GM10266 (cell line): ENCODE results near the gene CABLES1.
"Not testable (repeated sequence)": the region's sequence is repeated elsewhere in the genome, so short reads cannot be mapped to it uniquely, and the experiment has no call there.

Experiments
- DNase-seq: peaks from one replicate; pipeline ENCODE4 v3.0.0; 2012; ENCODE audit errors: extremely low spot score
- TF ChIP-seq, protein P1 (sequence below): IDR thresholded peaks from 2 replicates; pipeline ENCODE4 v1.5.1; 2012; ENCODE audit warnings: mild to moderate bottlenecking, low read depth; ENCODE audit not compliant: control insufficient read depth, insufficient read depth; ENCODE audit errors: missing control alignments

Gene CABLES1

DNA sequence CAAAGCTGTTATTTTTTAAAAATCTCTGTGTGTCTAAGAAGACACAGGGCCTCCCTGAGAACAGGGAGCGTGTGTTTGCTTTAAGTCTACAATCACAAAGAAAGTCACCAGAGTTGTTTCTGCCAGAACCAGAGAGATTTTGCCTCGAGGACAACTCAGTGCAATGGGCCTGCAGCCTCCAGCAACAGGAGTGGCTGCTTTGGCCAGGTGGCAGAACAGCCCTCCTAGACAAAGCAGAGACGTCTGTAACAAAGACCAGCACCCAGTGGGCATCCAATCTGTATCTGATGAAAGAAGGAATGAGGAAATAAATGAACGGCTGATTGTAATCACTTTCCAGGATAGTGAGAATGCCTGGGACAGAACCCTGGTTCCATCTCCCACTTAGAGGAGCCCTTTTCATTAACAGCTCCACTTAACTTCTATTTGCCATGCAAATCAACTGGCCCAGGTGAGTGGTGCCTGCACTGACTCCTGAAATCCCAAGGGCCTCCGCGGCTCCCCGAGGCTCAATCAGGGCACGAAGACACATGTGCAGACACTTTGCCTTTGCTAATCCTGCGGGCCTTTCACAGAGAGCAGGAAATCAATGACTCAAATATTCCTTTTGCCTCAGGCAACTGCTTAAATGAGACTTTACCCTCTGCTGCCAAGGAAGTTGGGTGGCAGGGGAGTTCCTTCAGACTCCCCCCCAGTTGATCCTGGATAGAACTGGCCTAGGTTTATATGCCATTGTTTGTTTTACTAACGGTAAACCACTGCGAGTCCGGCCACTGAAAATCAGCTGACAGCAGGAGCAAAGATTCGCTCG lies 146.5 kb downstream of the CABLES1 start:
- no peak for DNase-seq
- TF ChIP-seq, protein P1, sequence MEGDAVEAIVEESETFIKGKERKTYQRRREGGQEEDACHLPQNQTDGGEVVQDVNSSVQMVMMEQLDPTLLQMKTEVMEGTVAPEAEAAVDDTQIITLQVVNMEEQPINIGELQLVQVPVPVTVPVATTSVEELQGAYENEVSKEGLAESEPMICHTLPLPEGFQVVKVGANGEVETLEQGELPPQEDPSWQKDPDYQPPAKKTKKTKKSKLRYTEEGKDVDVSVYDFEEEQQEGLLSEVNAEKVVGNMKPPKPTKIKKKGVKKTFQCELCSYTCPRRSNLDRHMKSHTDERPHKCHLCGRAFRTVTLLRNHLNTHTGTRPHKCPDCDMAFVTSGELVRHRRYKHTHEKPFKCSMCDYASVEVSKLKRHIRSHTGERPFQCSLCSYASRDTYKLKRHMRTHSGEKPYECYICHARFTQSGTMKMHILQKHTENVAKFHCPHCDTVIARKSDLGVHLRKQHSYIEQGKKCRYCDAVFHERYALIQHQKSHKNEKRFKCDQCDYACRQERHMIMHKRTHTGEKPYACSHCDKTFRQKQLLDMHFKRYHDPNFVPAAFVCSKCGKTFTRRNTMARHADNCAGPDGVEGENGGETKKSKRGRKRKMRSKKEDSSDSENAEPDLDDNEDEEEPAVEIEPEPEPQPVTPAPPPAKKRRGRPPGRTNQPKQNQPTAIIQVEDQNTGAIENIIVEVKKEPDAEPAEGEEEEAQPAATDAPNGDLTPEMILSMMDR, result no peak

DNA sequence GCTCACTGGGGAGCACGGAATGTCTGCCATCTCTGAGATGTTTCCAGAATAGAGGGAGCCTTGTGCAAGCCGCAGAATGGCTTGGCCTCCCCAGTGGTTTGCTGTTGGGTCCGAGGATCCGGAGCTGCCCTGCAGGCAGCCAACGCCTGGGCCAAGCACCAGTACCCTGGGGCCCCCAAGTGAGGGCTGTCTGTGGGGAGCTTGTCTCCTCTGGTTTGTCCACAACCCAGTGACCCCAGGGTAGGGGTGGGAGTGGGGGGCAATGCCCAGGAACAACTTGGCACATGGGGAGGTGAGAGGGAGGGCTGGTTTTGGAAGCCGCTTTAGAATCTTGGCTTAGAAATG lies 147.1 kb downstream of the CABLES1 start:
- TF ChIP-seq, protein P1, result no peak
- DNase-seq, result no peak

DNA sequence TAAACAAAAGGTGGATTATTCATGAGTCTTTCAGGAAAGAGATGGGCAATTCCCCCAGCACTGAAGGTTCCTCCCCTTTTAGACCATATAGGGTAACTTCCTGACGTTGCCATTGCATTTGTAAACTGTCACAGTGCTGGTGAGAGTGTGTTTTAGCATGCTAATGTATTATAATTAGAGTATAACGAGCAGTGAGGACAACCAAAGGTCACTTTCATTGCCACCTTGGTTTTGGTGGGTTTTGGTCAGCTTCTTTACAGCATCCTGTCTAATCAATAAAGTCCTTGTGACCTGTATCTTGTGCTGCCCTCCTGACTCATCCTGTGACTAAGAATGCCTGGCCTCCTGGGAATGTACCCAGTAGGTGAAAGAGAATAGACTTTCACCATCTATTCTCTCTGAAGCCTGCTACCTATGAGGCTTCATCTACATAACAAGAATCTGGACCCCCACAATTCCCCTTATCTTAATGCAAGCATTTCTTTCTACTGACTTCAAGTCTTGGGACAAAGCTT lies 148.7 kb downstream of the CABLES1 start:
- TF ChIP-seq, protein P1, result no peak
- no peak for DNase-seq

DNA sequence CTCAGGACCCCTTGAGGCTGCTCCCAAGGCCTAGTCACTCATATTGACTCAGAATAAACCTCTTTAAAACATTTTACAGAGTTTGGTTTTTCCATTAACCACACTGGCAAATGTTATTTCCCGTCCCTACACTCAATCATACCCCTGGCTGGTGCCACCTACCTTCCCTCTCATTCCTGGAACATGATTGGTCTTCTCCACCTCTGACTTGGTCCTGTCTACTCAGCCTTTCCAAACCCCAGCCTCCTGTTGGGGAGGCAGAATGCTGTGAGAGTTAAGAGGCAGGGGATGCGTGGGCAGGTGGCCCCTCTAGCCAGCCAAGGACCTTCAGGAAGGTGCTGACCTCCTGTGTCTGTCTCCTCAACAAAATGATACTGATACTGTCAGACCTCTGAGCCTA lies 149.3 kb downstream of the CABLES1 start:
- DNase-seq, result no peak
- TF ChIP-seq, protein P1, result no peak

DNA sequence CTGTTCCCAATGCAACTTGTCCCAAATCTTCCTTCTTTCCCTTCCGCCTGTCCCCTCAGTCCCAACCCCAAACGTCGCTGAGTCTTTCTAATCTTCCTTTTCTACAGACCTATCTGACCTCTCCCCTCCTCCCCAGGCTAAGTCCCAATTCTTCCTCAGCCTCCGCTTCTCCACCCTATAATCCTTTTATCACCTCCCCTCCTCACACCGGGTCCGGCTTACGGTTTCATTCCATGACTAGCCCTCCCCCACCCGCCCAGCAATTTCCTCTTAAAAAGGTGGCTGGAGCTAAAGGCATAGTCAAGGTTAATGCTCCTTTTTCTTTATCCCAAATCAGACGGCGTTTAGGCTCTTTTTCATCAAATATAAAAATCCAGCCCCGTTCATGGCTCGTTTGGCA lies 150.3 kb downstream of the CABLES1 start:
- not testable (repeated sequence) for DNase-seq

DNA sequence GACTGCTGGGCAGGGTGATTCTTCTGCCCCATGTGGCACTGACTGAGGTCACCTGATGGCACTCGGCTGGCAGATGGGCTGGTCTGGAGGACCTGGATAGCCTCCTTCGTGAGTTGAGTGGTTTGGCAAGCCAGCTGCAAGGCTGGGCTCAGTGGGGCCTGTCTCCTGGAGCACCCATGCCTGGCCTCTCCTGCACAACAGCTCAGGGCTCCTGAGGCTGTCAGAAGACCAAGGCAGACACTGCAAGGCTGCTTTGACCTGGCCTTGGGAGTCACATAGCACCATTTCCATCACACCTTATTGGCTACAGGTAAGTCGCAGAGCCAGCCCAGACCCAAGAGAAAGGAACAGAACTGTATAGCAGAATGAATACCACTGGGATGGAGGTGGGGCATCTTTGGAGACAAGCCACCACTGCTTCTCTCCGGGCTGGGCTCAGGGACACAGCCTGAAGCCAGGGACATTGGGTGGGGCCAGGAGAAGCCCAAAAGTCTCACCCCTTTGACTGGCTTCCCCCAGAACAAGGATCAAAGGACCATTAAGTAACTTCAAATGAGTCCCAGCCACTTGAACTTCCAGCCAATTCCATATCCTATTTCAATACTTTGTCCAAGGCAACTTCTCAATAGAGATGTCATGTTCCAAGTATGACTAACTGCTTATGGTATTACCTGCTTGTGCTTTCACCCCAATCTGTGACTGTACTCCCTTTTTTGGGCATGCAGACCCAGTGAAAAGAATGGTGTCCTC lies 156.3 kb downstream of the CABLES1 start:
- TF ChIP-seq, protein P1, result no peak
- DNase-seq, result no peak

DNA sequence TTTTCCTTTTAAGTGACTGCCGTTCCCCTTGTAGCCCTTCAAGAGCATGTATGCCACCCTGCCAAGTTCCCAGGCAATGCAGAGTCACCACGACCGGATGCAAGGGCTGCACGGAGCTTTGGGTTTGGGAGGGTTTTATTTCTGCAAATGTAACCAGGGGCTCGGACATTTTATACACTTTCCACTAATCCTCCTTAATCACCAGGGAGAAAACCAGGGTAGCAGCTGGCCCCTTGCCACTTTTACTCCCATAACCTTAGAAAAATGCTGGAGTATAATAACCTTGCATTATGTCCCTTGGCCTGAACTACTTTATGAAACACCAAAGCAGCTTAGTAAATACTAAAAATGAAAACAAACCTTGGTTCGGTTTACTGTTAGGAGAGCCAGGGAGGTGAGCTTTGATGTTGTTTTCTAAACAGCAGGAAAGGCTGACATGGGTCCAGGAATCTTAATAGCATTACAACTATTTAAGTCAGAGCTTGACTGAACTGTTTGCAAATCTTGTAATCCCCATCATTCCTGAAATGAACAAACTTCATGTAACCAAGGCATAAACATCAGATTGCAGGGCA lies 165.0 kb downstream of the CABLES1 start:
- DNase-seq, result no peak
- TF ChIP-seq, protein P1, result no peak
